Type B pancreatic cell (in vitro differentiated cells): ENCODE measurements around the gene KDM4F. TPM values are rescaled to one million over a fixed set of nuclear protein-coding genes. Genes with fewer than 3 reads are reported as not detected.
A peak's percentile ranks its signal among the peaks of the same experiment; 100 is the strongest.

Source experiments
- DNase-seq: peaks from one replicate; pipeline ENCODE4 v3.0.0; 2021; ENCODE audit warnings: mixed read lengths; ENCODE audit not compliant: unreplicated experiment; ENCODE audit errors: extremely low spot score
- H3K27ac Mint-ChIP-seq: 2 replicates; pipeline ENCODE4 v1.8.0; 2021; ENCODE audit warnings: mild to moderate bottlenecking, mixed read lengths
- H3K27me3 Mint-ChIP-seq: 2 replicates; pipeline ENCODE4 v1.8.0; 2021; ENCODE audit warnings: mixed read lengths
- H3K36me3 Mint-ChIP-seq: 2 replicates; pipeline ENCODE4 v1.8.0; 2021; ENCODE audit warnings: mixed read lengths
- H3K4me1 Mint-ChIP-seq: one replicate; pipeline ENCODE4 v1.8.0; 2021; ENCODE audit warnings: mixed read lengths; ENCODE audit not compliant: unreplicated experiment
- H3K4me3 Mint-ChIP-seq: 2 replicates; pipeline ENCODE4 v1.8.0; 2021; ENCODE audit warnings: mild to moderate bottlenecking, mixed read lengths
- H3K9me3 Mint-ChIP-seq: 2 replicates; pipeline ENCODE4 v1.8.0; 2021; ENCODE audit warnings: mixed read lengths
- CTCF ChIP-seq: fragments of 200-600 bp; sonication (generic); conservative IDR thresholded peaks from 2 replicates; pipeline ENCODE4 v1.5.0; 2021; ENCODE audit warnings: antibody characterized with exemption, mild to moderate bottlenecking
- total RNA-seq: library from RNA; stranded (reverse); gene quantifications from 2 replicates; pipeline ENCODE4 v1.2.1, GENCODE V29; 2021; ENCODE audit warnings: low replicate concordance

Gene KDM4F
- total RNA-seq, 1 donor from 2014 or later = not detected

GRCh38 chr11:95086836-95087570, 37.8 kb downstream of the KDM4F start:
- Mint-ChIP-seq H3K27me3 (peaks cover 26% of the 10 kb centered on the region), H3K4me1 (peaks cover 19% of the 10 kb centered on the region), H3K9me3 (no peaks in the 10 kb centered on the region), H3K4me3 (peak overlapping the region; percentile 46), H3K36me3 (no peaks in the 10 kb centered on the region), H3K27ac (no peak overlapping the region)
- TF ChIP-seq CTCF = no peak
- DNase-seq = no peak

DNA sequence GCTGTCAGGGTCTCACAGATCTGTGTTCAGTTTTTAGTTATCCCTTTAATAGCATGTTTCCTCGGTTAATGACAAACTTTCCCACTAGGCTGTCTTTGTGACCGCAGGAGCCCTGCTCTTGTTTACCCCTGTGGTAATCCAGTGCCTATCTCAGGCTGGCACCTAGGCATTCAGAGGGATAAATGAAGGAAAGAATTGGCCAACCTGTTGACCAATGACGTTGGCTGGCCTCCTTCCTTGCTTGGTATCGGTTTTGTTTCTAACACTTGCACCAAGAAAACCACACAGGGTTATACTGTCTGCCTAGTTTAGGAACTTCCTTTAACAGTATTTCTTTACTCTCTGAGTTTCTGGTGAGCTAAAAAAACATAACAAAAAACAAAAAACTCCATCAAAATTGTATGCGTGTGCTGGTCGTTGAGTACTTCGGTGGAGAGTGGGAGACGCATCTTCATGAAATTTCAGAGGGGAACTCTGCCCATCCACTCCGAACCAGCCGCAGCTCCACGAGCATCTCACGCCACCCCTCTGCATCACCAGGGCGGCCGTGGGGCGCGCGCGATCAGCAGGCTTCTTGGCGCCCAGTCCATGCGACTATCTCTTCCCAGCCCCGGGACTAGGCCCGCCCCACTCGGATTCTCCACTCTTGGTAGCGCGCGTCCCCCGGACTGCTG, 39.9 kb downstream of the KDM4F start:
- Mint-ChIP-seq H3K36me3 (no peaks in the 10 kb centered on the region), H3K27me3 (peaks cover 31% of the 10 kb centered on the region), H3K4me3 (peak overlapping the region; percentile 87), H3K4me1 (peaks cover 30% of the 10 kb centered on the region), H3K27ac (peak overlapping the region; percentile 64), H3K9me3 (no peaks in the 10 kb centered on the region)
- no peak for TF ChIP-seq CTCF
- no peak for DNase-seq

GRCh38 chr11:95089620-95090542, 40.7 kb downstream of the KDM4F start, which contains the start of gene ENDOD1:
TSS of gene ENDOD1 (plus strand) at chr11:95089846. CDS start at chr11:95089928, 82 bp downstream.
- Mint-ChIP-seq H3K27ac (peak within 1 kb of the TSS; percentile 65), H3K4me3 (peak within 1 kb of the TSS; percentile 93), H3K27me3 (peaks cover 31% of the 10 kb centered on the region), H3K9me3 (no peaks in the 10 kb centered on the region), H3K36me3 (no peaks in the 10 kb centered on the region), H3K4me1 (peaks cover 34% of the 10 kb centered on the region)
- DNase-seq = peak; percentile 86
- TF ChIP-seq CTCF = peak; percentile 31

- Mint-ChIP-seq H3K9me3 (no peaks in the 10 kb centered on the region), H3K27ac (no peak overlapping the region)
- no peak for TF ChIP-seq CTCF
These were observed 42.5 kb downstream of the KDM4F start for GRCh38 chr11:95091663-95092180.

More at GRCh38 chr11:95091663-95092180, 42.5 kb downstream of the KDM4F start:
- H3K4me1 Mint-ChIP-seq = peaks cover 34% of the 10 kb centered on the region
- no peaks in the 10 kb centered on the region for H3K36me3 Mint-ChIP-seq
- peaks cover 20% of the 10 kb centered on the region for H3K27me3 Mint-ChIP-seq
- no peak for DNase-seq
- H3K4me3 Mint-ChIP-seq = peak overlapping the region; percentile 93
